Sigmoid colon (tissue), 4 donors: ENCODE measurements around the gene NUP98.

Experiments
- CTCF ChIP-seq, 4 experiments: fragments of 450-650 bp in 3 of 4; fragments of 200-600 bp in 1 of 4; IDR thresholded peaks; one replicate each; pipeline ENCODE4 v1.5.1; 2016 to 2019; ENCODE audit warnings: antibody characterized with exemption in 4 of 4, mild to moderate bottlenecking in 3 of 4, moderate library complexity in 2 of 4
- EP300 ChIP-seq, 4 donors: sonication (generic); formaldehyde crosslinking; IDR thresholded peaks; one replicate each; pipeline ENCODE4 v1.6.1; 2017; ENCODE audit warnings: antibody characterized with exemption in 4 of 4
- POLR2AphosphoS5 ChIP-seq, 4 donors: sonication (generic); formaldehyde crosslinking; IDR thresholded peaks; one replicate each; pipeline ENCODE4 v1.6.1; 2017; ENCODE audit warnings: antibody characterized with exemption in 4 of 4

- TF ChIP-seq CTCF (IDR thresholded peaks at IDR 0.05): no peak
- TF ChIP-seq EP300 (IDR thresholded peaks at IDR 0.05): no peak
- no peak for TF ChIP-seq POLR2AphosphoS5 (IDR thresholded peaks at IDR 0.05)
Measured at GRCh38 chr11:3645552-3645951, 151.8 kb downstream of the NUP98 start.
